LNCAP (cell line): Measurements from ENCODE around the gene TRAK1.

ENCODE experiments used
- TF ChIP-seq, protein P1 (sequence below): fragments of 450-650 bp; IDR thresholded peaks from 2 replicates; pipeline ENCODE4 v1.5.1; 2017; ENCODE audit warnings: mild to moderate bottlenecking

The TRAK1 gene

DNA sequence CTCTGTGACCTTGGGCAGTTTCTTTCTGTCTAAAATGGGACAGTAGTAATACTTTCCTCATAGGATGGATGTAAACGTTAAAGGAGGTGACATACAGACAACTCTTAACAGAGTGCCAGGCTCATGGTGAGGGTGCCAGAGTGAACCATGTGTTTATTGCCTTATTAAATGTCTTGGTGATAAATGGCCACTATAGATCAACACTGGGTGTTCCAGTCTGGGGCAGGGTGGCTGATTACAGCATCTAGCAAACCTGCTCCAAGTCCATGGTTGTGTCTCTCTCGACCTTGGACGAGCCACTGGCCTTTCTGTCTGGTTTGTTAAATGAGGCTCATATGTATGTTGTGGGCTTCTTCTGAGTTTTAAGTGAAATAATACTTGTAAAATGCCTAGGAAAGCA, 75.1 kb downstream of the TRAK1 start:
- TF ChIP-seq, protein P1, sequence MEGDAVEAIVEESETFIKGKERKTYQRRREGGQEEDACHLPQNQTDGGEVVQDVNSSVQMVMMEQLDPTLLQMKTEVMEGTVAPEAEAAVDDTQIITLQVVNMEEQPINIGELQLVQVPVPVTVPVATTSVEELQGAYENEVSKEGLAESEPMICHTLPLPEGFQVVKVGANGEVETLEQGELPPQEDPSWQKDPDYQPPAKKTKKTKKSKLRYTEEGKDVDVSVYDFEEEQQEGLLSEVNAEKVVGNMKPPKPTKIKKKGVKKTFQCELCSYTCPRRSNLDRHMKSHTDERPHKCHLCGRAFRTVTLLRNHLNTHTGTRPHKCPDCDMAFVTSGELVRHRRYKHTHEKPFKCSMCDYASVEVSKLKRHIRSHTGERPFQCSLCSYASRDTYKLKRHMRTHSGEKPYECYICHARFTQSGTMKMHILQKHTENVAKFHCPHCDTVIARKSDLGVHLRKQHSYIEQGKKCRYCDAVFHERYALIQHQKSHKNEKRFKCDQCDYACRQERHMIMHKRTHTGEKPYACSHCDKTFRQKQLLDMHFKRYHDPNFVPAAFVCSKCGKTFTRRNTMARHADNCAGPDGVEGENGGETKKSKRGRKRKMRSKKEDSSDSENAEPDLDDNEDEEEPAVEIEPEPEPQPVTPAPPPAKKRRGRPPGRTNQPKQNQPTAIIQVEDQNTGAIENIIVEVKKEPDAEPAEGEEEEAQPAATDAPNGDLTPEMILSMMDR: no peak

DNA sequence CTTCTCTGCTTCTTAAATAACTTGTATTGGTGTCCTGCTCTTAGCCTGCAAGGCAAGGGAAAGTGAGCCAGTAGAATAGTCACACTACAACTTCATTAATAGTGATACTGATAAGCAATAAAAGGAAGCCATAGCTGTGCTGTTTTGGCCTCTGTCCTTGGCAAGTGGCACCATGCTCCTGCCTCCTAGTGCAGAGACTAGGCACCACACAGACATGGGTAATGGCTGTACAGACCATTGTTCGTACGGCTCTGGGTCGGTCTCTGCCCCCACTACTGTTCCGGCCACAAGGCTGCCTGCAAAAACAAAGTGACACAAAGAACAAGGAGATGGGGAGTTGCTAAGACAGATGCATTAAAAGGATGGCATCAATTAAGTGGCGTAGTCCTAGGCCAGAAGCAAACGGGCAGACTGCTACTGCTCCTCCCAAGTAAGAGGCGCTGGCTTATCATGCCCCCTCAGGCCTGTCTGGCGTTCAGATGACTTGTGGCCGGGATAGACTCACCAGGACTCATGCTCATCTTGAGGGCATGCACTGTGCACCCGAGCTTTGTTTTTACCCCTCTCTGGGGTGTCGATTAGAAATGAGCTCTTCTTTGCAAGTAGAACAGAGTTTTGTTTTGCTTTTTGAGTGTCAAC, 75.6 kb downstream of the TRAK1 start:
- TF ChIP-seq, protein P1: no peak

DNA sequence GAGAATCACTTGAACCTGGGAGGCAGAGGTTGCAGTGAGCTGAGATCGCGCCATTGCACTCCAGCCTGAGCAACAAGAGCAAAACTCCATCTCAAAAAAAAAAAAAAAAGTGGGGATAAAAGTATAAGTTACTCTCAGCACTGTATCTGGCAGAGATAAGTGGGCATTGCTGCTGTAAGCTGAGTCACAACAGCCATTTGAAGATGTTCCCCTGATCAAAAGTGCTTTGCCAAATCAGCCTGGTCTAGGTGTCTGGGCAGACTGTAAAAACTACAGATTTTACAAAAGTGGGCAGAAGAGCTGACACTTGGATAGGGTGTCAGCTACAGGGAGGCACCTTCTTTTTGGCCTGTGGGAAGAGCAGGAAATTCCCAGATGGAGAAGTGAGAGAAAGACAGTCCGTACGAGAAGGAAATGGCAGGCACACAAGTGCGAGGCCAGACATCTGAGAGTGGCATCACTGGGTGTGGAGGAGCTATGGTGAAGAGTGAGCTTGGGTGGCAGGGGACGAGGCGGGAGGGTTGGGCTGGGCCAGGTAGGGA, 78.5 kb downstream of the TRAK1 start:
- TF ChIP-seq, protein P1: no peak

DNA sequence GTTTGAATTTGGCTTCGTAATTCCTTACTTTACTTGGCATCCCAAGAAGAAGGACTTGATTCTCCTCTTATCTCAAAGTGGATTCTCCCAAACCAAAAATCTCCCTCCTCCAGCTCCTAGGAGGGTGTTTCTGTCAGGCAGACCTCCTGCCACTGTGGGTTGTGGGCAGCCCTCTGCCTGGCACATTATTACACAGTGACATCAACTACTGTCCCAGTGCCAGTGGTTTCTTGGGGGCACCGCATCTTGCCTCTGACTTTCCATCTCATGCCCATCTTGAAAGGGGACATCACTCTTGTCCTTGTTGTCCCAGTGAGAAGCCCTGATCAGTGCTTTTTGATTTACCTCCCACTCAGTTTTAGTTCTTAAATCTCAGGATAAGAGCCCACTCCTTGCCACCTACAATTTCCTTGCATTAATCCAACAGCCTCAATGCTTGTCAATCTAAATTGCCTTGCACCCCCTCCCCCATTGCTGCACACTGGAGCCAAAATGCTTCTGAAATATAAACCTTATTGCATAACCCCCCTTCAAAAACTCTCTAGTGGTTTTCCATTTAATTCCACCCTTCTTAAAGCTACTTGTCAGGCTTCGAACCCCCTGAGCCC, 81.0 kb downstream of the TRAK1 start:
- TF ChIP-seq, protein P1: no peak

DNA sequence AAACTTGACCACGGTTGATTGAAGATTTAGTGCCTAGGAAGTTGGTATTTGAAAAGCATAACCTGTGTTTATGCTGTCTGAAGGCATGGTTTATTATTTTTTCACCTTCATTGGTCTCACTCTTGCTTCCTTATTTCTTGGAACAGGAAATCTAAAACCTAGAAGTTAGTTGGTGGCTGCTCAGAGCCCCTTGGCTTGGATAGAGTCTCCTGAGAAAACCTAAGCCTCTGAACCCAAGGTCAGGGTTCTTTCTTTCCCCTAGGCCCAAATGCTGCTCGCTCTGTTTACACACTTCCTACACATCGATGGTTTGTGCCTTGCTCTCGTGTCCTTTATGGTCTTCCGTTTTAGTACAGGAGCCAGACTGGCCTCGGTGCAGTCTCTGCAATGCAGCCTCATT, 82.2 kb downstream of the TRAK1 start:
- TF ChIP-seq, protein P1: no peak

DNA sequence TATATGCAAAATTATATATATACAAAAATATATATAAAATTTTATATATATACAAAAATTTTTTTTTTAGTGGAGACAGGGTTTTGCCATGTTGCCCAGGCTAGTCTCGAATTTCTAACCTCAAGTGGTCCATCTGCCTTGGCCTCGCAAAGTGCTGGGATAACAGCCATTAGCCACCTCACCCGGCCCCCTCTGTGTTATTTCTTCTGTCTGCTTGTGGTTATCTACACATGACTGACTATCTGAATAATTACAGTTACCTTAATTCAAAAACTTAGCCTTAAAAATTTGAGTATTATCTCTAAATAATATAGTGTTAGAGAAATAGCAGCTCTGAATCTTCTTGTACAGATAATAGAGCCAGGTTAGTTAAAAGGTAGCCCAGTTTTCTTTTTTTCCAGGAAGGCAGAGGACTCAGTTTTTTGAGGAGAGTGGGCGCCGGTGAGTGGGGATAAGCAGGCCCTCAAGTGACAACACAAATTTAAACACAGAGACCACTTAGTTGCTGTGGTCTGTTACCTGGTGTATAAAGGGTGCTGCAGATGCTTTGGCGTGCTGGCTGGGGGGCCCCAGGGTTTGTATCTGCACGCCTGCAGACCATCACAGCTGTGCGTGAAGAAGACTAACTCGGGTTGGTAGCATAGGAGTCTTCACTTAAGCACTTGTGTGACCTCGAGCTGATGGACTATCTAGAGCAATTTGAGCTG, 83.7 kb downstream of the TRAK1 start:
- TF ChIP-seq, protein P1: no peak

DNA sequence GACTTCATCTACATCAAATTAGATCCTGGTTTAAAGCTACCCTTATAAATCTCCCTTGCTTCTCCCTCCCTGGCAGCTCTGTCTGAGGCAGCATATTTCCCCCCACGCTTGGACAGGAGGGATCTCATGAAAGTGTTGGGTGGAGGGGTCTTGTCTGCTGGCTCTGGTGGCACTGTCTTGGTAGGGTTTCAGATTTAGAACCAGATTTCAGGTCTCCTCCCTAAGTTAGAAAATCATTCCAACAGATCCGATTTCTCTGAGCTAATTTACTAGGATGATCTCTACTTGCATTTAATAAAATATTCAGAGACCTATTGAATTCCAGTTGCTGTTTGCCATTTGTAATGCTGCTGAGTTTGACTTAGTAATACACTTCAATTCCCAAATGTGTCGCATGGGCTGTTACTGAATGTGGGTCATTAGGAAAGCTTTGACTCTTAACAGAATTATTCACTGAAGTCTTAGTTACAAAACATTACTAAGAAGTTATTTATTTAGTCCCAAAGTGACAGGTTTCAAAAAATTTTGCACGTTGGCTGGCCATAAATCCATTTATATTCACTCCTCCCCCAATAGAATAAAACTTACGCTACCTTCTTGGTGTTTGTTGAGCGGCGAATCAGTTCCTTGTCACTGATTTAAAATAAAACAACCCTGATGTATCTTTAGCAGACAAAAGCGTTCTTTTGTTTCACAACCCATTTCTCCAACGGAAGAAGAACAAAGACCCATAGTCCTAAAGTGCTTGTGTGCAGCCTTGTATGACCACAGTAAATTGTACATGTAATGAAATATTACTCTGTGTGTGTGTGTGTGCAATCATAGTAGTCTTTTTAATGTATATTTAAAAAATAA, 84.5 kb downstream of the TRAK1 start:
- TF ChIP-seq, protein P1: no peak
